ENCODE data around the gene VPS13D. TPM values are rescaled to one million over a fixed set of nuclear protein-coding genes. Genes with fewer than 3 reads are reported as not detected.
"Not testable (repeated sequence)": the region's sequence is repeated elsewhere in the genome, so short reads cannot be mapped to it uniquely, and the experiment has no call there.

The VPS13D gene
- total RNA-seq, 1 donor from 2014 or later = 81.7 TPM

DNA sequence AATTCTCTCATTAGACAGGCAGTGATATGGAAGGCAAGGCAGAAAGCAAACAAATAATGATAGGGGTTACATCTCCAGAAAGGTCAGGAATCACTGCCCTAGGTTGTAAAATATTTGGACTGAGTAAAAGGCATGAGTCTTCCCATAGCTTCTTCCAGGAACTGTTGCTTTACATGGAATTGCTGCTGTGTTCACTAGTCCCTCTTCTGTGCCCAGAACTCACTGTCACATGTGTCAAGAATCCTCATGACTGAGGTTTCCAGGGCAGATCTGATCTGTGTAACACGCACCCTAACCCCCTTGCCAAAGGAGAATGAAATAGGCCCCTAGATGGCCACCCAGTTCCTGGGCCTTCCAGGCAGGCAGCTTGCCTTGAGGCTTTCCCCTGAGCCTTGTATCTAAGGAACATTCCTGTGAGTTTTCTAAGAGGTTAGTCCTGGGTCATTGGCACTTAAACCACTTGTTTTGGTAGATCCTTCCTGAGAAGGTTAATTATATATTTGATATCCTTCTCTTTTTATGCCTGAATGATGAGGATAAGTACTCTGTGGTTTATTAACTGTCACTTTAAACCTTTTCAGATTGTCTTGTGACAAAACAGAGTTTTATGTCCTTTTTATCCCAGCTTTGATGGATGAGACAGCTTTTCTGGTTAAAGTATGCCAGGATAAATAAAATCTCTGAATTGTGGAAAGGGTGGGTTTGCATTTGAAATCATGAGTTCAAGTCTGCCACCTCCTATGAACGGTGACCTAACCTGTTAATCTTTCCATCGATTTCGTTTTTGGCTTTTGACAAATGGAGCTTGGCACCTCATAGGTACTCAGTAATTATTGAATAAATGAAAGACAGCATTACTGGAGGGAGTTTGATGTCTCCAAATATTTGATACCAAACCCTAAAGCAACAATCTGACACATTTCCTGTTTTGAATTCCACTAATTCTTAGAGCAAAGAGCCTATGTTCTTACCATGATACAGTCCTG, 224.9 kb downstream of the VPS13D start:
- Histone ChIP-seq H3K27me3 (ENCODE audit: low read depth) (no peaks in the 10 kb centered on the region), H3K9me3 (no peaks in the 10 kb centered on the region), H3K4me1 (peaks cover 95% of the 10 kb centered on the region), H3K27ac (peak overlapping the region; percentile 77), H3K4me3 (no peak overlapping the region), H3K36me3 (peaks cover 16% of the 10 kb centered on the region)
- peak; percentile 44 to 67 for ATAC-seq
- TF ChIP-seq, protein P1, sequence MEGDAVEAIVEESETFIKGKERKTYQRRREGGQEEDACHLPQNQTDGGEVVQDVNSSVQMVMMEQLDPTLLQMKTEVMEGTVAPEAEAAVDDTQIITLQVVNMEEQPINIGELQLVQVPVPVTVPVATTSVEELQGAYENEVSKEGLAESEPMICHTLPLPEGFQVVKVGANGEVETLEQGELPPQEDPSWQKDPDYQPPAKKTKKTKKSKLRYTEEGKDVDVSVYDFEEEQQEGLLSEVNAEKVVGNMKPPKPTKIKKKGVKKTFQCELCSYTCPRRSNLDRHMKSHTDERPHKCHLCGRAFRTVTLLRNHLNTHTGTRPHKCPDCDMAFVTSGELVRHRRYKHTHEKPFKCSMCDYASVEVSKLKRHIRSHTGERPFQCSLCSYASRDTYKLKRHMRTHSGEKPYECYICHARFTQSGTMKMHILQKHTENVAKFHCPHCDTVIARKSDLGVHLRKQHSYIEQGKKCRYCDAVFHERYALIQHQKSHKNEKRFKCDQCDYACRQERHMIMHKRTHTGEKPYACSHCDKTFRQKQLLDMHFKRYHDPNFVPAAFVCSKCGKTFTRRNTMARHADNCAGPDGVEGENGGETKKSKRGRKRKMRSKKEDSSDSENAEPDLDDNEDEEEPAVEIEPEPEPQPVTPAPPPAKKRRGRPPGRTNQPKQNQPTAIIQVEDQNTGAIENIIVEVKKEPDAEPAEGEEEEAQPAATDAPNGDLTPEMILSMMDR (IDR thresholded peaks at IDR 0.05) = no peak
- intact Hi-C loops (cut with DNase I) = no loop called here
- no peak for DNase-seq

DNA sequence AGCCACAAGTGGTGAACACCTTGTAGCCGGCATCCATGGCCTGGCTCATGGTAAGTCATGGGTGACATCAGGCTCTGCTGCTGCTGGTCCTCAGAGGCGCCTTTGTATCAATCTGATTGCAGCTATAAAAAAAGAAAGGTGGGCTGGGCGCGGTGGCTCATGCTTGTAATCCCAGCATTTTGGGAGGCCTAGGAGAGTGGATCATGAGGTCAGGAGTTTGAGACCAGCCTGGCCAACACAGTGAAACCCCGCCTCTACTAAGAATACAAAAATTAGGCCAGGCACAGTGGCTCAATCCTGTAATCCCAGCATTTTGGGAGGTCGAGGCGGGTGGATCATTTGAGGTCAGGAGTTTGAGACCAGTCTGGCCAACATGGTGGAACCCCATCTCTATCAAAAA, 226.3 kb downstream of the VPS13D start:
- H3K27me3 ChIP-seq (ENCODE audit: low read depth); H3K9me3 ChIP-seq; ATAC-seq; DNase-seq; intact Hi-C loops (cut with DNase I); H3K4me3 ChIP-seq: not testable (repeated sequence)
- H3K4me1 ChIP-seq = peaks cover 95% of the 10 kb centered on the region
- H3K27ac ChIP-seq = peak overlapping the region; percentile 37
- peaks cover 20% of the 10 kb centered on the region for H3K36me3 ChIP-seq

DNA sequence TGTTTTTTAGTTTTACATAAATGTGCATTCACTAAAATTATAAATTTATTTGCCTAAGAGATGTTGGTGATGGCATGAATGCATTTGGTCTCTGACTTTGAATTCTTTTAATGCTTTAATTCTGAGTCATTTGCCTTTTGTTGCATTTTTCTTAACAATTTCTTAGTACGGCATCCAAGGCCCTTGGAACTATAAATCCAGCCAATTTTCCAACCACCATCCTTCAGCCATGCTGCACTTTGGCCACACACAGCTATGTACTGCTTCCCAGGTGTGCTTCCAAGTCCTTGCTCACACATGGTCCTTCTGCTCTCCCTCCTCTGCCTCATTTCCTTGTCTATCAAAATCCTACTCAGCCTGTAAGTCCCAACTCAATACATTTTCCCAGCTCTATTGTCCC, 227.1 kb downstream of the VPS13D start:
- Histone ChIP-seq H3K9me3 (no peaks in the 10 kb centered on the region), H3K27me3 (ENCODE audit: low read depth) (no peaks in the 10 kb centered on the region), H3K27ac (peak overlapping the region; percentile 44), H3K36me3 (peaks cover 20% of the 10 kb centered on the region), H3K4me3 (no peak overlapping the region), H3K4me1 (peaks cover 95% of the 10 kb centered on the region)
- ATAC-seq (no peak), DNase-seq (no peak)
- intact Hi-C loops (cut with DNase I) = no loop called here
- TF ChIP-seq, protein P1 (IDR thresholded peaks at IDR 0.05) = no peak

GRCh38 chr1:12457771-12458170, 227.9 kb downstream of the VPS13D start:
- Histone ChIP-seq H3K27me3 (ENCODE audit: low read depth) (no peaks in the 10 kb centered on the region), H3K36me3 (peaks cover 22% of the 10 kb centered on the region), H3K27ac (peak overlapping the region; percentile 57), H3K9me3 (no peaks in the 10 kb centered on the region), H3K4me1 (peaks cover 95% of the 10 kb centered on the region), H3K4me3 (no peak overlapping the region)
- ATAC-seq (no peak), DNase-seq (no peak)
- intact Hi-C loops (cut with DNase I) = no loop called here
- TF ChIP-seq, protein P1 (IDR thresholded peaks at IDR 0.05) = no peak

GRCh38 chr1:12458571-12458970, 228.7 kb downstream of the VPS13D start:
- DNase-seq (no peak), ATAC-seq (no peak)
- Histone ChIP-seq H3K4me3 (no peak overlapping the region), H3K27me3 (ENCODE audit: low read depth) (no peaks in the 10 kb centered on the region), H3K9me3 (no peaks in the 10 kb centered on the region), H3K36me3 (peaks cover 25% of the 10 kb centered on the region), H3K4me1 (peaks cover 95% of the 10 kb centered on the region), H3K27ac (peak overlapping the region; percentile 57)
- TF ChIP-seq, protein P1 (IDR thresholded peaks at IDR 0.05) = no peak
- intact Hi-C loops (cut with DNase I) = no loop called here

GRCh38 chr1:12460121-12460520, 230.3 kb downstream of the VPS13D start:
- TF ChIP-seq, protein P1 (IDR thresholded peaks at IDR 0.05) = no peak
- Histone ChIP-seq H3K27ac (peak overlapping the region; percentile 76), H3K9me3 (no peaks in the 10 kb centered on the region), H3K4me3 (no peak overlapping the region), H3K4me1 (peaks cover 95% of the 10 kb centered on the region), H3K27me3 (ENCODE audit: low read depth) (no peaks in the 10 kb centered on the region), H3K36me3 (peaks cover 25% of the 10 kb centered on the region)
- intact Hi-C loops (cut with DNase I) = no loop called here
- DNase-seq (no peak), ATAC-seq (no peak)

Measured in lower lobe of right lung (tissue), 2 donors.